WERI-Rb-1 (cell line): Measurements from ENCODE around the gene ADAMTS5.

ENCODE experiments used
- DNase-seq: peaks from one replicate; pipeline ENCODE4 v3.0.0-alpha.2; 2020
- H3K27ac ChIP-seq: fragments of 250-450 bp; sonication (Bioruptor Pico); 2 replicates; pipeline ENCODE4 v1.5.1; 2020; ENCODE audit warnings: mild to moderate bottlenecking, moderate library complexity
- H3K27me3 ChIP-seq: fragments of 250-450 bp; sonication (Bioruptor Pico); 2 replicates; pipeline ENCODE4 v1.5.1; 2021; ENCODE audit warnings: mild to moderate bottlenecking, low read depth, moderate library complexity; ENCODE audit not compliant: insufficient read depth, severe bottlenecking
- H3K36me3 ChIP-seq: fragments of 250-450 bp; sonication (Bioruptor Pico); 2 replicates; pipeline ENCODE4 v1.5.1; 2020; ENCODE audit warnings: mild to moderate bottlenecking, moderate library complexity
- H3K4me3 ChIP-seq: 2 replicates; pipeline ENCODE4 v1.5.1; 2011; ENCODE audit warnings: low read depth, mild to moderate bottlenecking, control low read depth, low read length
- H3K9me3 ChIP-seq: fragments of 250-450 bp; sonication (Bioruptor Pico); 2 replicates; pipeline ENCODE4 v1.5.1; 2021; ENCODE audit warnings: mild to moderate bottlenecking, moderate library complexity; ENCODE audit not compliant: severe bottlenecking
- CTCF ChIP-seq: IDR thresholded peaks from 2 replicates; pipeline ENCODE4 v1.5.1; 2011; ENCODE audit warnings: low read depth, mild to moderate bottlenecking, control low read depth, inconsistent platforms, low read length

The ADAMTS5 gene

DNA sequence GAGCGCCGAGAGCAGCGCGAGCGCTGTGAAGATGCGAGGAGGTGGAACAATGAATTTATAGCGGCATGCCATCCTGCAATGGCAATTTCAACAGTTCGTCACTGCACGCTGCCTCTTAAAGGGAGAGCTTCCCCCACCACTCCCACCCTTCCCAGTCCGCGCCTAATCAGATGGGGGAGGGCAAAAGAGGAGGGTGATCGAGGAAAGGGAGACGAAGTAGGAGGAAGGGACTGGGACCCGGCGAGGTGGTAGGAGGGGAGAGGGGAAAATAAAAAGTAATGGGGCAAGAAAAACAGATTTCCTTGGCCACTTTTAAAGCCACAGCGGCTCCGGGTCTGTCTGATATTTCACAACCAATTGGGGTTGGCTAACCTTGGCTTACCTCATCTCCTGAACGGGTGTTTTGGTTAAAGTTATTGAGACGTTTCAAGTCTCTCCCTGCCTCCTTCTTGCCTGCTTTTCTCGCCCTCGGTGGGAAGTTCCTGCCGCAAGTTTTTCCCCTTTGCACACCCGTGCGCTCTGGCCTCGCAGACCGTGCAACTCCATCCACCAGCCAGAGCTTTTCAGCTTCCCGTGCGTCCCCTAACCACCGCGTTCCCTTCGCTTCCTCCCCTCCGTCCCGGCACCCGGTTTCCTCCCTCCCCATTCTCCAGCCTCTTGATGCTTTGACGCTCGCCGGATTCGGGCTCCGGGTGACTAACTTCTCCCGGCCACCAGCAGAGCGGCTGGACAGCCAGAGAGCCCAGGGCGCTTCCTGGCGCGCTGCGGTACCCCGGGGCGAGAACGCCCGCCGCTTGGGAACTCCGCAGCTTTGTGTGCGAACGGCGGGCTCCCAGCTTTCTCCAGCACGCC is at the start of gene ADAMTS5:
Gene ADAMTS5 (minus strand): TSS at position 27 of the 852 bp plus-strand sequence. CDS start 697 bp downstream, outside the sequence.
- Histone ChIP-seq H3K27me3 (peaks cover 97% of the 10 kb centered on the region), H3K27ac (no peak within 1 kb of the TSS)

GRCh38 chr21:27001526-27001925 is 34.6 kb upstream of the ADAMTS5 start:
- TF ChIP-seq CTCF = no peak
- DNase-seq = no peak
- H3K9me3 ChIP-seq = no peaks in the 10 kb centered on the region
- no peak overlapping the region for H3K27ac ChIP-seq
- no peaks in the 10 kb centered on the region for H3K36me3 ChIP-seq
- H3K4me3 ChIP-seq = no peak overlapping the region
- peaks cover 63% of the 10 kb centered on the region for H3K27me3 ChIP-seq

More for the DNA sequence above, at the start of gene ADAMTS5:
- H3K36me3 ChIP-seq = no peaks in the 10 kb centered on the region
- DNase-seq = no peak
- peaks cover 19% of the 10 kb centered on the region for H3K9me3 ChIP-seq
- no peak within 1 kb of the TSS for H3K4me3 ChIP-seq
- TF ChIP-seq CTCF = no peak

GRCh38 chr21:26983576-26983975 is 16.7 kb upstream of the ADAMTS5 start:
- H3K9me3 ChIP-seq = no peaks in the 10 kb centered on the region
- H3K36me3 ChIP-seq = no peaks in the 10 kb centered on the region
- H3K27ac ChIP-seq = no peak overlapping the region
- H3K27me3 ChIP-seq = peaks cover 44% of the 10 kb centered on the region
- TF ChIP-seq CTCF = no peak
- no peak for DNase-seq
- no peak overlapping the region for H3K4me3 ChIP-seq

- Histone ChIP-seq H3K27ac (no peak overlapping the region), H3K36me3 (no peaks in the 10 kb centered on the region), H3K4me3 (no peak overlapping the region), H3K9me3 (no peaks in the 10 kb centered on the region), H3K27me3 (peaks cover 42% of the 10 kb centered on the region)
- no peak for DNase-seq
- no peak for TF ChIP-seq CTCF
Measured at GRCh38 chr21:26982767-26983166, 15.9 kb upstream of the ADAMTS5 start.

GRCh38 chr21:26977746-26978145 is 10.9 kb upstream of the ADAMTS5 start:
- DNase-seq = no peak
- Histone ChIP-seq H3K36me3 (no peaks in the 10 kb centered on the region), H3K4me3 (no peak overlapping the region), H3K27me3 (peaks cover 51% of the 10 kb centered on the region), H3K27ac (no peak overlapping the region), H3K9me3 (no peaks in the 10 kb centered on the region)
- no peak for TF ChIP-seq CTCF
